ENCODE measurements around the gene LNPEP. TPM values are rescaled to one million over a fixed set of nuclear protein-coding genes. Genes with fewer than 3 reads are reported as not detected.

LNPEP gene
- total and polyA plus RNA-seq, 4 donors, result 4.6 to 78.9 (median 19.0) TPM

- H3K9me3 ChIP-seq (ENCODE audit: control insufficient read depth in 4 of 4, insufficient read depth in 3 of 4, low read length in 3 of 4), result no peaks in the 10 kb centered on the region
- H3K36me3 ChIP-seq (ENCODE audit: control insufficient read depth in 4 of 4, insufficient read depth in 4 of 4, low read length in 4 of 4), result peaks cover 0 to 2% (median 1%) of the 10 kb centered on the region in 4 donors
- no peak for ATAC-seq (ENCODE audit: insufficient read depth, low FRiP score)
- peaks cover 0 to 3% (median 0%) of the 10 kb centered on the region in 5 donors for H3K4me1 ChIP-seq (ENCODE audit: control insufficient read depth in 5 of 5, insufficient read depth in 5 of 5, low read length in 5 of 5)
- TF ChIP-seq, protein P1, sequence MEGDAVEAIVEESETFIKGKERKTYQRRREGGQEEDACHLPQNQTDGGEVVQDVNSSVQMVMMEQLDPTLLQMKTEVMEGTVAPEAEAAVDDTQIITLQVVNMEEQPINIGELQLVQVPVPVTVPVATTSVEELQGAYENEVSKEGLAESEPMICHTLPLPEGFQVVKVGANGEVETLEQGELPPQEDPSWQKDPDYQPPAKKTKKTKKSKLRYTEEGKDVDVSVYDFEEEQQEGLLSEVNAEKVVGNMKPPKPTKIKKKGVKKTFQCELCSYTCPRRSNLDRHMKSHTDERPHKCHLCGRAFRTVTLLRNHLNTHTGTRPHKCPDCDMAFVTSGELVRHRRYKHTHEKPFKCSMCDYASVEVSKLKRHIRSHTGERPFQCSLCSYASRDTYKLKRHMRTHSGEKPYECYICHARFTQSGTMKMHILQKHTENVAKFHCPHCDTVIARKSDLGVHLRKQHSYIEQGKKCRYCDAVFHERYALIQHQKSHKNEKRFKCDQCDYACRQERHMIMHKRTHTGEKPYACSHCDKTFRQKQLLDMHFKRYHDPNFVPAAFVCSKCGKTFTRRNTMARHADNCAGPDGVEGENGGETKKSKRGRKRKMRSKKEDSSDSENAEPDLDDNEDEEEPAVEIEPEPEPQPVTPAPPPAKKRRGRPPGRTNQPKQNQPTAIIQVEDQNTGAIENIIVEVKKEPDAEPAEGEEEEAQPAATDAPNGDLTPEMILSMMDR (IDR thresholded peaks at IDR 0.05; ENCODE audit: control extremely low read depth, extremely low read depth), result no peak
- no peaks in the 10 kb centered on the region for H3K27me3 ChIP-seq (ENCODE audit: control insufficient read depth in 3 of 3, insufficient read depth in 3 of 3, low read length in 2 of 3)
- WGBS, 2 donors, result 72 to 75% methylated on average over 3 of the region's 3 CpGs
- no peak overlapping the region for H3K9ac ChIP-seq (ENCODE audit: insufficient read depth in 1 of 2, low read length in 2 of 2)
- H3K27ac ChIP-seq (ENCODE audit: low read depth in 1 of 2, low read length in 1 of 2), result no peak overlapping the region
- no peak for DNase-seq
- H3K4me3 ChIP-seq, result no peak overlapping the region
Observed at GRCh38 chr5:96924016-96924443, 11.8 kb upstream of the LNPEP start.

- ATAC-seq (ENCODE audit: insufficient read depth, low FRiP score), result no peak
- Histone ChIP-seq H3K27me3 (ENCODE audit: control insufficient read depth in 3 of 3, insufficient read depth in 3 of 3, low read length in 2 of 3) (no peaks in the 10 kb centered on the region), H3K27ac (ENCODE audit: low read depth in 1 of 2, low read length in 1 of 2) (no peak overlapping the region), H3K4me3 (no peak overlapping the region), H3K36me3 (ENCODE audit: control insufficient read depth in 4 of 4, insufficient read depth in 4 of 4, low read length in 4 of 4) (no peaks in the 10 kb centered on the region), H3K9me3 (ENCODE audit: control insufficient read depth in 4 of 4, insufficient read depth in 3 of 4, low read length in 3 of 4) (no peaks in the 10 kb centered on the region), H3K4me1 (ENCODE audit: control insufficient read depth in 5 of 5, insufficient read depth in 5 of 5, low read length in 5 of 5) (peaks cover 0 to 12% (median under 1%) of the 10 kb centered on the region in 5 donors), H3K9ac (ENCODE audit: insufficient read depth in 1 of 2, low read length in 2 of 2) (no peak overlapping the region)
- DNase-seq, result no peak
- WGBS, 2 donors, result 63 to 84% methylated on average over 1 of the region's 1 CpG
- TF ChIP-seq, protein P1 (IDR thresholded peaks at IDR 0.05; ENCODE audit: control extremely low read depth, extremely low read depth), result no peak
Observed at GRCh38 chr5:96926276-96926675, 9.6 kb upstream of the LNPEP start.

DNA sequence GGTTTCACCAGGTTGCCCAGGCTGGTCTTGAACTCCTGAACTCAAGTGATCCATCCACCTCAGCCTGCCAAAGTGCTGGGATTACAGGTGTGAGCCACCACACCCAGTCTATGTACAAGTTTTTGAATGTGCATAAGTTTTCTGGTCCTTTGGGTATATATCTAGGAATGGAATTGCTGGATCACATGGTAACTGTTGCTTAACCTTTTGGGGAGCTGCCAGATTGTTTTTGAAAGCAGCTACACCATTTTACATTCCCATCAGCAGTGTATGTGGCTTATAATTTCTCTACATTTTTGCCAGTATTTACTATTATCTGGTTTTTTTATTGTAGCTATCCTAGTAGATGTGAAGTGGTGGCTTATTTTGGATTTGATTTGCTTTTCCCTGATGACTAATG is 8.9 kb upstream of the LNPEP start:
- Histone ChIP-seq H3K27ac (ENCODE audit: low read depth in 1 of 2, low read length in 1 of 2) (no peak overlapping the region), H3K9ac (ENCODE audit: insufficient read depth in 1 of 2, low read length in 2 of 2) (no peak overlapping the region), H3K4me1 (ENCODE audit: control insufficient read depth in 5 of 5, insufficient read depth in 5 of 5, low read length in 5 of 5) (peaks cover 0 to 12% (median 3%) of the 10 kb centered on the region in 5 donors), H3K27me3 (ENCODE audit: control insufficient read depth in 3 of 3, insufficient read depth in 3 of 3, low read length in 2 of 3) (no peaks in the 10 kb centered on the region), H3K9me3 (ENCODE audit: control insufficient read depth in 4 of 4, insufficient read depth in 3 of 4, low read length in 3 of 4) (no peaks in the 10 kb centered on the region), H3K36me3 (ENCODE audit: control insufficient read depth in 4 of 4, insufficient read depth in 4 of 4, low read length in 4 of 4) (no peaks in the 10 kb centered on the region), H3K4me3 (no peak overlapping the region)
- TF ChIP-seq, protein P1 (IDR thresholded peaks at IDR 0.05; ENCODE audit: control extremely low read depth, extremely low read depth), result no peak
- DNase-seq (no peak), ATAC-seq (ENCODE audit: insufficient read depth, low FRiP score) (no peak)

All from lung (tissue), 12 donors.